Activated CD8-positive, alpha-beta memory T cell treated with anti-CD3 and anti-CD28 coated beads for 48 hours (primary cell): Measurements from ENCODE around the gene TAF5L.

Source experiments
- DNase-seq, 3 experiments: peaks; one replicate each; pipeline ENCODE4 v3.0.0-alpha.2; 2020; ENCODE audit warnings: low read depth in 2 of 3, low spot score in 2 of 3

The TAF5L gene

DNA sequence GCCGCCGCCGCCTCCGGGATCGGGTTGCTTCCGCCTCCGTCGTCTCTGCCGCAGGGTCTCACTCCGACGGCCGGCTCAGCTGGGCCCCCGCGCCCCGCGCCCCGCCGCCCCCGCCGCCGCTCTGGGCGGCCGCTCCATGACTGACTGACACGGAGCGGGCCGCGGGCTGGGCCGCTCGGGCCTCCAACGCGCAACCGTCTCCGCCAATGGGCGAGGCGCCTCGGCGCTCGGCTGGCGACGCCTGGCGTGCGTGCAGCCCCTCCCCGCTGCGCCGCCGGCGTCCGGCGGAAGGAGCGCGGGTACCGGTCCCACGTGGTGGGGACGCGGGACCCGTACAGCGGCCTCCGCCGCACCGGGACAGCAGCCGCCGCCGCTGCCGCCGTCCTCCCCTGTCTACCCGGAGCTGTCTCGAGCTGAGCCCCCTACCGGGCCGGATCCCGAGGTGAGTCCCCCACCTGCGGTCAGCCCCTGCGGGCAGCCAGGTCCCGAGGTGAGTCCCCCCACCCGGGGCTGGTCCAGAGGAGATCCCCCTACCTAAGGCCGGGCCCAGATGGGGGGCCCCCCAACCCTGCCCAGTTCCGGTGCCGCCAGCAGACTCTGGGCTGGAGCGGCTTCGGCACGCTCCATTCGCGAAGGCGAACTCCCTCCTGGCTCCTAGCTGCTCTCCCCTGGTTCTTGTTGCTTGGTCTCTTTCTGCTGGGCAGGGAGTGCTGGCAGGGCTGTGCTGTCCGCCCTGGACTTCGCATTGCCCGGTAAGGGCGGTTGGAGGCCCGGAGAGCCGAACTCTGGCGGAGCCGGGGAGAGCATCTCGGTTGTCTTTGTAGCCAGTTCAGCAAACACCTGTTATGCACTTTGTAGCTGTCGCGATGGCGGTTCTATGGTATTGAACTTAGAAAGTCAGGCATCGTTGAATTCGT, at the start of gene TAF5L, which contains the start of gene URB2:
TAF5L (minus strand) TSS at position 208 of the 917 bp plus-strand sequence. CDS start 11,640 bp downstream, outside the sequence.
URB2 (plus strand) TSS at position 333 of the 917 bp plus-strand sequence. CDS start 1,387 bp downstream, outside the sequence.
- DNase-seq, result peak; percentile 63 to 80 (median 68)

DNA sequence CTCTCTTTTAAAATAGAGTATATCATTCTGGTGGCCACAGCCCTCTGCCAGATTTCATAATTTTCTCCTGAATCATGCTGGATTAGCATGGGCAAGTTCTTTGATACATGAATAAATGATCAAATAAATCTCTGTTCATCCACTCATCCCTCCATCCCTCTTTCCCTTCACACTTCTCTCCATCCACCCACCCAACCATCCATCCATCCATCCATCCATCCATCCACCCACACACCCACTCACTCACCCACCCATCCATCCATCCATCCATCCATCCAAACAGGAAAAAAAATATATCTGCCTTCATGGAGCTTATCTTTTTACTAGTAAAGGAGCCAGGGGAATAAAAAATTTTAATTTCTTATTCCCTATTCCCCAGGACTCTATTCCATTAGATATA, 49.5 kb upstream of the TAF5L start:
- DNase-seq, result no peak

DNA sequence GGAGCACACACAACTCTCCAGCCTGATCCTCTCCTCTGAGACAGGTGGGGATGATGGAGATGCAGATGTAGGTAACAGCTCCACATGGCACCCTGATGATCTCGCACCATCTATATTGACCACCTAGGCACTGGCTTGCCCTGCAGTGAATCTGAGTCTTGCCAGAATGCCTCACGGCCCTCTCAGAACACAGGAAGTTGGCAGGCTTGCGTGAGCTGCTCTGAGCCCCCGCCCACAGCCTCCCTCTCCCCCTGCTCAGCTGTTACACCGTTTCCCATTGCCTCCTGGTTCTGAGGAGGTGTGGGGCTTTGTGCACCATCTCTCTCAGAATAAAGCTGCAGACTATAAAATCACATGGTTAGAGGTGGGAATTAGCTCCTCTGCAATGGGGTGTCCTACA, 48.1 kb upstream of the TAF5L start:
- DNase-seq, result no peak

DNA sequence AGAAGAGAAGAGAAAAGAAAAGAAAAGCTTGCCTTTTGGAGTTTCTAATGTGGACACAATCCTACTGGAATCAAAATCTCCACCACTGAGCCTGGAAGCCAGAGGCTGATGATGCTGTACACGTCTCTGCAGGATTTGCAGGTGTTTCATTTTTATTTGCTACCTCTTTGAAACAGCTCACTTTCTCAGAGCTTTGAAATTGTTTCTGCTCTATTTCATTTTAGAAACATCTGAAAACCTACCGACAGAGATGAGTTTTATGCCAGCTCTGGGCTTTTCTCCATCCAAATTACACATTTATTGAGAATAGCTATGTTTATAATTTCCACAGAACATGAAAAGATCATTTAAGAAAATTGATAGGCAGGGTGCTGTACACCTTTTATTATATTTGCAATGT, 46.3 kb upstream of the TAF5L start:
- no peak for DNase-seq

DNA sequence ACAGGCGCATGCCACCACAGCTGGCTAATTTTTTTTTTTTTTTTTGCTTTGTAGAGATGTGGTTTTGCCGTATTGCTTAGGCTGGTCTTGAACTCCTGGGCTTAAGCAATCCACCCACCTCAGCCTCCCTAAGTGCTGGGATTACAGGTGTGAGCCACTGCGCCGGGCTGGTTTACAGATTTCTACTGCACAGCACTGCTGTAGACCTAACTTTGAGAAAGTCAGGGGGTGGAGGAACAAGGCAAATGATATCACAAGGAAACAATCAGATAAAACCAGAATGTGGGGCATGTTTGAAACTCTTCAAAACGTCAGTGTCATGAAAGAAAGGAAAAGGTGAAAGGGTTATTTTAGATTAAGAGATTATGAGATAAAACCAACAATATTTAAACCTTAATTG, 45.4 kb upstream of the TAF5L start:
- no peak for DNase-seq

DNA sequence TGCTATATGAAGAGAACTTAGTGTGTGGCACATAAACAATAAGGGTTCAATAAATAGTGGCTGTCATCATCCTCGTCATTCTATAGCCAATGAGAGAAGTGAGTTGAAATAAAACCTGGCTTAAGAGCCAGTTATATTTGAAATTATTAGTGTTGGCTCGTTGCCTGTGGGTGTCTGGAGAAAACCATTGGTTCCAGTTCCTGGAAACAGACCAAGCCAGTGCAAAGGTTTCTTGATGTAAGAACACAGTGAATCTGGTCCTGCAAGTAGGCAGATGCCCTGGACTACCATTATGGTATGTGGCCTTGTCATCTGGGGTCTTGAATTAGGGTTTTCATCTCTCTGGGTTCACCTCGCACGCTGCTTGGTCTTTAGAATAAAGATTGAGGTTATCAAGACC, 43.4 kb upstream of the TAF5L start:
- DNase-seq, result no peak

DNA sequence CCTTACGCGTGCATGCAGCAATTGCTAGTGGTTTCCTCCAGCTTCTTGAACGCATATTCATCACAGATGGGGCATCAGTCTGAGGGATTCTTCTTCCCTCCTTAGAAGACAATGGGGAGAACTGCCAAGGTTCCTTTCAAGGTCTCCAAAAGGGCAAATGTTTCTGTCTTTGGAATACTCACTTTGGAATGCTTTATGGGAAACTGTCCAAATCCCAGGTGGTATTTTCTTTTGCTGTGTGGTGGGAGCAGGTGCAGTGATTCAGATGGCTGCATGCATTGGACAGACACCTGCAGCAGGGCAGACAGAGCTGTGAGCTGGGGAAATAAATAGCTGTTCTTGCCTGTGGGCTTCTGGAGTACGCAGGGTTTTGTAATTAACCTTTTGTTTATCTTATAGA, 40.7 kb upstream of the TAF5L start:
- DNase-seq, result no peak

DNA sequence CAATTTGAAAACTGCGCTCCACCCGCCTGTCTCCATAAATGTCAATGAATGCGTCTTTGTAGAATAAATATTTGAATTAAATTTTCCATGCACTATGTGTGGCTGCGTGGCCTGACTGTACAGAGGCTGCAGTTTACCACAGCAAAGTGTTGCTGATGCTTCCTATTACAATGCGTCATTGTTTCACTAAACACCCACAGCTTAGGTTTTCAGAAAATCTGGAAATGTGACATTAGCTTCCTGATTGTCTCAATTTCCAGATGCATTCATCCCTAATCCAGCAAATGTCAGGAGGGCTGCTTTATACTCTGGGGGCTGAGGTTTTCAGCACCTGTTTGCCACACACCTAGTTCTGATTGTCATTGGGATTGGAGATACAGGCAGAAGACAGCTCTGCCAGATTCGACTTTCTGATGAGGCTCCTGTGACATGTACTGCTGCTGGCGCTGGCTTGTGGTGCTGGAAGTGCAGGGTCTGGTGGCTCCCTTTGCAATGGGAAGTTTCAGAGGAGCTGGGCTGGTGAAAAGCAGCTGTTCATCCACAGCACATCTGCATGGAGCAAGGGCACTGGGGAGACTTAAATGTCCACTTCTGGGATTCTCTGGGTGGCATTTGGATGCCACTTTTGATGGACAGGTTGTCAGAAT, 40.1 kb upstream of the TAF5L start:
- no peak for DNase-seq

DNA sequence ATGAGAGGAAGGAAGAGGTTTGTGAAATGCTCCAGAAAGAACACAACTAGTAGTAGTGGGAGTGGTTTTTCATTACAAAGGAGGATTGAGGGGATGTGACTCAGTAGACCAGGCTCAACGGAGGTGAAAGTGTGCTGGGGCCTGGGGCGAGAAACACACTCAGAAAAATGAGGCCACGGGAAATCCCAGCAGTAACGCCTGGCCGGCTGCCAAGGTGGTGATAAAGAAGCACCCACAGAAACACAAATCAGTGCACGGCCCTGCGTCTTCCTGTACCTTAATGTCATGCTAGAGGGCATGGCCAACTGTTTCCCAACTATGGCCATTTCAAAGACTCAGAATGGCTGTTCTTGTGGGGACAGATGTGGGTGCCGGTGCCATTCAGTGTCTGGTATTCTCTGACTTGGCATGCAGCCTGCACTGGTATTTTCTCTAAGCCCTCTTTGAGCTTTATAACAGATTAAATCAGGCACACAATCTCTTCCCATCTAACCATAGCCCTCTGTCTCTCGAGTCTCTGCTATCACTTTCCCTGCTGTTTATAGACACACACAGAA, 38.3 kb upstream of the TAF5L start:
- DNase-seq, result peak; percentile 60 to 90 (median 65)

DNA sequence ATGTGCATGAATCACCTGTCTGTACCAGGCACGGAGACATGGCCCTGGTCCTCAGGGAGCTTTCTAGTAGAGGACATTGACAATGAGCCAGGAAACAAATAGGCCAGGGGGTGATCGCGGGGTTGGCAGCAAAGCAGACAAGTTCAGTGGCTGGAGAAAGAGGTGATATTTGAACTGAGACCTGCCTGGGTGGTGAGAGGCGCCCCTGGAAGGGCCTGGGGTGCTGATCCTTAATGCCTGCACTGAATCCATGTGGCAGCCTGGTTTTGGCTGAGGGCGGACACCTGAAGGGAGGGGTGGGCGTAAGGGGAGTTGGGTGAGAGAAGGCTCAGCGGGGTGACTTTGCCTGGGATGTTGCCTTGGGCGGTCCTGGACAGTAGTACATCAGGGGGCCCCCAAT, 36.0 kb upstream of the TAF5L start:
- DNase-seq, result no peak

DNA sequence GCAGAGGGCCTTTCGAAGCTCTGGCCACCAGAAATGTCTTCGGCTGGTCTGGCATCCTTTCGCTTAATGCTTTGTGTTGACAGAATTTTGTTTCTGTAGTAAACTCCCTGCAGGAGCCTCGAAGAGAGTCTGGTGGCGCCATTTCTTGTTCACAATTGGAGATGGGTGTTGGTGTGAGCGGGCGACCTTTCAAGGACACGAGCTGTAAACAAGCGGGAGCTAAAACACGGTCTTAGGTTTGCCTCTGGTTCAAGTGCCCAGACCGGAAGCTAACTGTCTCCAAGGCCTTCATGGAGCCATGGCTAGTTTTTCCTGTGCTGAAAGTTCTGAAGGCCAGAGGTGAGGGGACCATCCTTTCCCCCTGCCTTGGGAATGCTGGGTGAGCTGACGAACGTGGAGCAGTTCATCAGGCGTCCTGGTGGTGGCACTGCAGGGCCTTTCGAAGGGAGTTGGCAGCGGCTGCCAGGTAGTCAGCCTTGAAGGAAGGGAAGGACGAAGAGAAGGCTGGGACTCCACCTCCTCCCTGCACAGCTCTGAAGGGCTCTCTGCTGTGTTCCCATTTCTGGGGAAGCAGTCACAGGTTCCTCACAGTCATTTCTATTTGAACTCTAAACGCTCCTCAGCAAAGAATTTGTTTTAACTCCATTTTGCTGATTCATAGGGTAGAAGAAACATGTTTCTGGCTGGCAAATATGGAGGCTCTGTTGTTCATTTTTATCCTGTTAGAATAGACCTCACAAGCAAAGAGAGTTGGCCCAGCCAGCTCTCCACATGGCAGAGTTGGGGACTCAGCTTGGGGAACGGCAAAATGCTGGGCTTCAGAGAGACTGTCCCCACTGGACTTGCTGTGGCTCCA, 35.3 kb upstream of the TAF5L start:
- DNase-seq, result peak in 2 of 3 experiments; percentile 30 to 32

DNA sequence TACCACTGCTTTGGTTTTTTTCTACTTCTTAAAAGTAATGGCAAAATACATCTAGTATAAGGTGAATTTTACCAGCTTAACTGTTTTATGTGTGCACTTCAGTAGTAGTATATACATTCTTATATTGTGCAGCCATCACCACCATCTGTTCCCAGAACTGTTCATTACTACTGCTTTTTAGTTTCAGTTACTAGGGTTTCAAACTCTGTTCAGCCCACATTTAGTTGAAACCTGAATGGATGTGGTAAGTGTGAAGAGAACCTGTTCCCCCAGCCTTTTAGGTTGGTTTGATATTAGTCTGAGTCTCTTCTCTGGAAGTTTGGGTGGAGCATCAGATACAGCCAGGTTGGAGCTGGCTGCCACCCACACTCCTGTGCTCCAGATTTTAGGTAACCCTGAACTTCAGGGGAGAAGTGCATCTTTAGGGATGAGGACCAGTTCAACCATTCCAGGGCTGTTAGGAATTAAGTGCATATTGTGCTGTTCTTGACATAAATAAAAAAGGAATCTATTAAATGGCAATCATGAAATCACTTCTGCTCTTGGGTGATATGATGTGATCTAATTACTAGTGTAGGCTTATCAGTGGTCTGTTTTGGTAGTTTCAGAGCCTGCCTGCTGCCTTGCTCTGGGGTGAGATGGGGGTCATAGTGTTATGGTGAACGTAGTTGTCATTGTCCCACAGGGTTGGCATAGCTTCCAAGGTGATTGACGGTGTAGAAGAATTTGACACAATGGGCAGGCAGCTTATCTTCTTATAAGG, 32.3 kb upstream of the TAF5L start:
- no peak for DNase-seq

DNA sequence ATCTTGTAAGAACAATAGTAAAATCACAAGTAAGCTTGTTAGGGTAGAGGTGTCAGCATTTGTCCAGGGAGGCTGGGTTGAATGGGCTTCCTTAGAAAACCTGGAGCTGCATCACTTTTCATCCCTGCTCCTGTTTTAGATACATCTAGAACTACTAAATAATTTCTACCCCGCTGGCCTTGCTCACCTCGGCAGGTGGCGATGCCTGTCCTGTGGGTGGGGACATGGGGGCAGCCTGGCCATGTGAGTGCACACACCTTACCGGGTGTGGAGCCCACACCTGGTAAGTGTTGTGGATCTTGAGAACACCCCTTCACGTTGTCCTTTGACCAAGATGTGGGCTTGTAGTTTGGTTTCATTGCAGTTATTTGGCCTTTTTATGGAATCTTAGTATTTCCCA, 29.9 kb upstream of the TAF5L start:
- no peak for DNase-seq

DNA sequence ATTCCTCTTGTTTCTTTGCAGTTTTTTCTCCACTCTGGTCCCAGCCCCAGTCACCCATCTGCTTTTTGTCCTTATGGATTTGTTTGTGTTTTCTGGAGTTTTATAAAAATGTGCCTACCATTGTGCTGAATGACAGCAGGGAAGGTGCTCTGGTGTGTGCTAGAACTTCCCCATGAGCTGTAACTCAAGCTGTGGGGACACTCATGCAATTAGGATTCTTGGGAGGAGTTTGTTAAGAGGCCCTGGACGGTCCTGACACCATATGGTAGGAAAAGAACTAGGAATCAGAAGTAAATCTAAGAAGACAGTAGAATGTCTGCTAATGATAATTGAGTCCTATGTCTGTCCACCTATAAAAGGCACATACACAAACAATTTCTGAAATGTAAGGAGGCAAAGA, 27.5 kb upstream of the TAF5L start:
- DNase-seq, result no peak

DNA sequence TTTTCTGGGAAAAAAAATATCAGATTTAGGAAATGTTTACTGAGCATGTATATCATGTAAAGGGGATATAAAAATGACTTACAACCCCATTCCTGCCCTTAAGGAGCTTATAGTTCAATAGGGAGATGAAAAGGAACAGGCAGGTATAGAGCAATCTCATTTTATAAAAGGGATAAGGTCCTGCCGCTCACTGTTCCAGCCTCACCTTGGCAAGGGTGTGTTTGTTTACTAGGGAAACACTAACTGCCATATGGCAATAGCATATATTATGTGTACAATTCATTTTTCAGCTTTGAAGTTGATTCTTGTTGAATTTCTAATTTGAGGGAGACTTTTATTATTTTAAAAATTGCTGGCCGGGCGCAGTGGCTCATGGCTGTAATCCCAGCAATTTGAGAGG, 25.6 kb upstream of the TAF5L start:
- no peak for DNase-seq

DNA sequence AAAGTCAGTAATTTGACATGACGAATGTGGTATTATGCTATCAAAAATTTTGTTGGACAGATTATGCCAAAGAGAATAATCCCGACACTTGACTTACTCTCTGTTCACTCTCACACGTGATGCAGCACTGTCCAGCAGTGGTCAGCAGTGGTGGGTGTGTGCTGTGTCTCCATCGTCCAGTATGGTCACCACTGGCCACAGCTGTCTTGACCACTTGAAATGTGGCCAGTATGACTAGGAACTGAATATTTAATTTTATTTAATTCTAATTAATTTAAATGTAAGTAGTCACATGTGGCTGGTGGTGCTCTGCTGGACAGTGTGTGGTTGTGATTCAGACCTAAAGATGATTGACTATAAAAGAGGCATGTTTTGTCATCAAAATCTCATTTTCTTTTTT, 24.1 kb upstream of the TAF5L start:
- DNase-seq, result no peak

DNA sequence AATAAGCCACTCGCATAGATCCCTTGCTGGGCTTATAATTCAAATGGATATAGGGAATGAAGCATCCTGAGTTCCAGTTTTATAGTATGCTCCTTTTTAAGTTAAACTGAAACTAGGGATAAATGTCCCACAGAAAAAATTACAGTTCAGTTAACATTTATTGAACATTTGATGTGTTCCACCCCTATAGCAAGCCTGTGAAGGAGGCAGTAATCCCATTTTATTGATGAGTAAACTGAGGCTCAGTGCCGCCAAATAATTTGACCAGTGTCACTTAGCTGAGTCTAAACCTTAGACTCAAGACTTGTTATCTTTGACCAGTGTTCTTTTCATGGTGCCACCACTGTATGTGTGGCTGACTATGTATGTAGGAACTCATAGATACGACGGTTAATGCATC, 22.5 kb upstream of the TAF5L start:
- DNase-seq, result no peak

DNA sequence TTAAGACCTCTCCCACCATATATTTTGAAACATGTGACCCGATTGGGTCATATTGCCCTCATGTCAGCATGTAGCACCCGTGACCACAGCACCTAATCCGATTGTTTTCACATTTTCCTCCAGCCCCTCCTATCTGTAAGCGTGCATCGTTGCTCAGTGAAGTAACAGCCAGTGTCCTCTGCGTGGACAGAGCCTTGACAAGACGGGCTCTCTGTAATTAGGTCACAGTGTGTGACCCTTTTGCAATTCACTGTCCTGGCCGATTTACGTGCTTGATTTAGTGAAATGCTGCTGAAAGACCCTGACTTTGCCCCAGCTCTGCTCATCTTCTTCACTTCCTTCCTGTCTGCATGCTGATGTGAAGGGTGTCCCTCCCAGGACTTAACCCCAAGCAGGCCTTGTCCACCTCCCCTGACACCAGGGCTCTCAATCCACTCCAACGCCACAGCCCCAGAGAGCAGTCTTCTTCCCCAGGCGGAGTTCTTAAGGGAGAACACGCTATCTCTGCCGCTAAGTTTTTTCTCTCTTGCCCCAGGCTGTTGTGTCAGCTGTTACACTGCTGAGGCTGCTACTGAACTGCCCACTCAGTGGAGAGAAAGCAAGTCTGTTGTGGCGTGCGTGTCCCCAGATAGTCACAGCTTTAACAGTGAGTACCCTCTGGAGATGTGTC, 19.5 kb upstream of the TAF5L start:
- no peak for DNase-seq

DNA sequence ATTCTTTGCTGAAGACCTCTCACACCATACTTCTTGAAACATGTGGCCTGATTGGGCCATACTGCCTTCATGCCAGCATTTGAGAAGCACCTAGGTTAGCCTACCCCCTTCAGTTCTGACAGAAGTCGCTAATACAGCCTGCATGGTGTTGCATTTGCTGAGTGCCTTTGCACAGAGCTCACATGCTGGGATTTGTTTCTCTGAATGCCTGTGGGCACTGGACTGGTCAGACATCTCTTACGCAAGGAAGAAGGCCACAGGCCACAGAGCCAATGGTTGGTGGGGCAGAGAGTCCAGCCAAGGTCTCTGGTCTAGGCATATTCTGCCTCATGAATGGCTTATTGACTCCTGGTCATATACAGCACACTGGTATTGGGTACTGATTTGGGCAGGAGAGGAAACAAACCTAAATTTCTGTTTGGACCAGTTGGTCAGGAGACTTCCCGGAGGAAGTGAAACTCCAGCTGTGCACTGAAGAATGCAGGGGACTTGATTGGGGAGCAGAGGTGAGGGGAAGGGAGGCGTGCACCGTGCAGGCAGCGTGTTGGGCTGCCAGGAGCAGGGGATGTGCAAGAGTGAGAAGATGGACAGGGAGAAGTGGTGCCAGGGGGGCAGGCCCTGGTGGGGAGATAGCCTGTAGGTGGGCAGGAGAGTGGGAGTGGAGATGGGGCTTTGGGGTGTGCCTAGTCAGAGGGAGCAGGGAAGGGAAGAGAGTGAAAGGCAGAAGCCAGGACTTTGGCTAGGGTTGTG, 18.2 kb upstream of the TAF5L start:
- no peak for DNase-seq
